Measurements from ENCODE around the gene ZNF396. TPM values are rescaled to one million over a fixed set of nuclear protein-coding genes. Genes with fewer than 3 reads are reported as not detected.

ZNF396 gene
- total and polyA plus RNA-seq, 2 donors (not counting 1 experiment from before 2014, with no cell fraction given) = 0.40 to 3.2 TPM

DNA sequence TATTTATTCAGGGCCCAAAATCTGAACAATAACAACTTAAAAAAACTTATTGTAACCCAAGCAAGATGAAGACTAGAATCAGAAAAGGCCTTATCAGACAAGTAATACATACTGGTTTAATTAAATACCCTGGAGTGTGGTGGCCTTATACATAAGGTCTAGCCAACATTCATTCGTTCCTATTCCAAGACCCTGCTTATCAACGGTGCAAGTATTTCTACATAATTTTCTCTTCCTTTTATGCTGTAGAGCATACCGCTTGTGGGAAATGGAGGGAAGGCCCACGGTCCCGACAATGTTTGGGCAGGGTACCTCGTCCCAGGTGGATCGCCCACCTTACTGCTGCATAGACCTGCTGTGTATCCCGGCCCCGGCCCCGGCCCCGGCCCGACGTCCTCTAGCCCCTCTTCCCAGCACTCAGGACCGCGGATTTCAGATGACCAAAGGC, 33.6 kb downstream of the ZNF396 start:
- Histone ChIP-seq H3K4me1 (ENCODE audit: control insufficient read depth in 2 of 2, insufficient read depth in 2 of 2, low read length in 2 of 2) (peaks cover 24 to 35% of the 10 kb centered on the region in 2 donors), H3K27me3 (replicated peaks in 1 of 4; ENCODE audit: control extremely low read depth in 1 of 4, control insufficient read depth in 3 of 4, insufficient read depth in 4 of 4, low read length in 3 of 4) (no peaks in the 10 kb centered on the region), H3K27ac (ENCODE audit: low read length in 2 of 2) (peak overlapping the region; percentile 99), H4K20me1 (ENCODE audit: control insufficient read depth, insufficient read depth, low read length, poor library complexity, severe bottlenecking) (peaks cover 45% of the 10 kb centered on the region), H3K4me2 (replicated peaks; ENCODE audit: low read depth, low read length, poor library complexity, severe bottlenecking) (peak overlapping the region; percentile 85), H3K4me3 (ENCODE audit: control extremely low read depth in 1 of 5, extremely low read depth in 1 of 5, insufficient read depth in 1 of 5, low read depth in 2 of 5, low read length in 4 of 5) (peak overlapping the region; percentile 78 to 99 (median 97)), H2AFZ (ENCODE audit: insufficient read depth, low read depth, low read length, poor library complexity, severe bottlenecking) (peak overlapping the region; percentile 68), H3K9ac (ENCODE audit: low read length) (peak overlapping the region; percentile 91), H3K79me2 (ENCODE audit: control insufficient read depth, insufficient read depth, low read length) (peaks cover 76% of the 10 kb centered on the region), H3K9me3 (ENCODE audit: control extremely low read depth in 1 of 3, control insufficient read depth in 2 of 3, insufficient read depth in 1 of 3, low read length in 2 of 3) (no peaks in the 10 kb centered on the region), H3K36me3 (replicated peaks in 1 of 2; ENCODE audit: control extremely low read depth in 1 of 2, control insufficient read depth in 1 of 2, extremely low read depth in 1 of 2, insufficient read depth in 2 of 2, low read length in 1 of 2) (peaks cover 11 to 24% of the 10 kb centered on the region in 2 experiments)
- intact Hi-C loops (cut with micrococcal nuclease) = loop anchor here (5.0 kb wide), 1 partner anchor 316 kb away; no protein-coding TSS in a partner anchor
- under 1% methylated on average over 12 of the region's 15 CpGs for WGBS (ENCODE audit: insufficient coverage)
- Mint-ChIP-seq H3K27me3 (no peaks in the 10 kb centered on the region), H3K9me3 (ENCODE audit: insufficient read depth) (no peaks in the 10 kb centered on the region), H3K27ac (peak overlapping the region; percentile 99), H3K4me1 (peaks cover 67% of the 10 kb centered on the region), H3K4me3 (peak overlapping the region; percentile 100)
- ATAC-seq (ENCODE audit: low read depth) (no peak), DNase-seq (no peak)
- no peak for TF ChIP-seq EZH2 (IDR thresholded peaks at IDR 0.05; ENCODE audit: borderline replicate concordance, insufficient read depth, low read depth, low read length, poor library complexity, severe bottlenecking)
- TF ChIP-seq, protein P1, sequence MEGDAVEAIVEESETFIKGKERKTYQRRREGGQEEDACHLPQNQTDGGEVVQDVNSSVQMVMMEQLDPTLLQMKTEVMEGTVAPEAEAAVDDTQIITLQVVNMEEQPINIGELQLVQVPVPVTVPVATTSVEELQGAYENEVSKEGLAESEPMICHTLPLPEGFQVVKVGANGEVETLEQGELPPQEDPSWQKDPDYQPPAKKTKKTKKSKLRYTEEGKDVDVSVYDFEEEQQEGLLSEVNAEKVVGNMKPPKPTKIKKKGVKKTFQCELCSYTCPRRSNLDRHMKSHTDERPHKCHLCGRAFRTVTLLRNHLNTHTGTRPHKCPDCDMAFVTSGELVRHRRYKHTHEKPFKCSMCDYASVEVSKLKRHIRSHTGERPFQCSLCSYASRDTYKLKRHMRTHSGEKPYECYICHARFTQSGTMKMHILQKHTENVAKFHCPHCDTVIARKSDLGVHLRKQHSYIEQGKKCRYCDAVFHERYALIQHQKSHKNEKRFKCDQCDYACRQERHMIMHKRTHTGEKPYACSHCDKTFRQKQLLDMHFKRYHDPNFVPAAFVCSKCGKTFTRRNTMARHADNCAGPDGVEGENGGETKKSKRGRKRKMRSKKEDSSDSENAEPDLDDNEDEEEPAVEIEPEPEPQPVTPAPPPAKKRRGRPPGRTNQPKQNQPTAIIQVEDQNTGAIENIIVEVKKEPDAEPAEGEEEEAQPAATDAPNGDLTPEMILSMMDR (IDR thresholded peaks at IDR 0.05) = no peak
- CTCF ChIA-PET = interaction anchor here (1.2 to 1.3 kb wide), 2 partner anchors 43 to 54 kb away, joined by 5 to 7 read pairs; partner anchors contain the start of gene ZSCAN30
- POLR2A ChIA-PET = interaction anchor here (0.8 to 3.0 kb wide), 6 partner anchors 31 to 313 kb away, joined by 3 to 12 read pairs (median 6); partner anchors contain the start of genes MAPRE2, ZNF397 and ZSCAN30

DNA sequence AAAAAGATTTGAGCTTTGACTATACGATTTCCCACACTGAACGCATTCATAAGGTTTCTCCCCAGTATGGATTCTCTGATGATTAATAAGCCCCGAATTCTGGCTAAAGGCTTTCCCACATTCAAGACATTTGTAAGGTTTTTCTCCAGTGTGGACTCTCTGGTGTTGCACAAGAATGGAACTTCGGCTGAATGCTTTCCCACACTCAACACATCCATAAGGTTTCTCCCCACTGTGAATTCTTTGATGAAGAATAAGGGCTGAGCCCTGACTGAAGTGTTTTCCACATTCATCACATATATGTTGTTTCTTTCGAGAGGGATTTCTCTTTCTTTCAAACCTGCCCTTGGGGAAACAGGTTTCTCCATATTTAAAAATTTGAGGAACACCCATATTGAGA, 39.9 kb downstream of the ZNF396 start:
- Histone ChIP-seq H4K20me1 (ENCODE audit: control insufficient read depth, insufficient read depth, low read length, poor library complexity, severe bottlenecking) (peaks cover 60% of the 10 kb centered on the region), H3K9ac (ENCODE audit: low read length) (no peak overlapping the region), H2AFZ (ENCODE audit: insufficient read depth, low read depth, low read length, poor library complexity, severe bottlenecking) (no peak overlapping the region), H3K79me2 (ENCODE audit: control insufficient read depth, insufficient read depth, low read length) (peaks cover 49% of the 10 kb centered on the region), H3K27me3 (replicated peaks in 1 of 4; ENCODE audit: control extremely low read depth in 1 of 4, control insufficient read depth in 3 of 4, insufficient read depth in 4 of 4, low read length in 3 of 4) (no peaks in the 10 kb centered on the region), H3K9me3 (ENCODE audit: control extremely low read depth in 1 of 3, control insufficient read depth in 2 of 3, insufficient read depth in 1 of 3, low read length in 2 of 3) (peaks cover 0 to 1% (median 0%) of the 10 kb centered on the region in 3 donors), H3K36me3 (replicated peaks in 1 of 2; ENCODE audit: control extremely low read depth in 1 of 2, control insufficient read depth in 1 of 2, extremely low read depth in 1 of 2, insufficient read depth in 2 of 2, low read length in 1 of 2) (peaks cover 34 to 81% of the 10 kb centered on the region in 2 experiments), H3K4me2 (replicated peaks; ENCODE audit: low read depth, low read length, poor library complexity, severe bottlenecking) (no peak overlapping the region), H3K4me1 (ENCODE audit: control insufficient read depth in 2 of 2, insufficient read depth in 2 of 2, low read length in 2 of 2) (peaks cover 0 to 6% of the 10 kb centered on the region in 2 donors), H3K27ac (ENCODE audit: low read length in 2 of 2) (no peak overlapping the region), H3K4me3 (ENCODE audit: control extremely low read depth in 1 of 5, extremely low read depth in 1 of 5, insufficient read depth in 1 of 5, low read depth in 2 of 5, low read length in 4 of 5) (no peak overlapping the region)
- intact Hi-C loops (cut with micrococcal nuclease) = no loop called here
- TF ChIP-seq, protein P1 (IDR thresholded peaks at IDR 0.05) = no peak
- TF ChIP-seq EZH2 (IDR thresholded peaks at IDR 0.05; ENCODE audit: borderline replicate concordance, insufficient read depth, low read depth, low read length, poor library complexity, severe bottlenecking) = no peak
- no peaks in the 10 kb centered on the region for H3K27me3 Mint-ChIP-seq
- 100% methylated on average over 2 of the region's 5 CpGs for WGBS (ENCODE audit: insufficient coverage)
- H3K27ac Mint-ChIP-seq = no peak overlapping the region
- CTCF ChIA-PET = no interaction called here
- ATAC-seq (ENCODE audit: low read depth) (no peak), DNase-seq (no peak)
- H3K4me3 Mint-ChIP-seq = no peak overlapping the region
- POLR2A ChIA-PET = no interaction called here
- no peaks in the 10 kb centered on the region for H3K9me3 Mint-ChIP-seq (ENCODE audit: insufficient read depth)
- peaks cover 35% of the 10 kb centered on the region for H3K4me1 Mint-ChIP-seq

All from B cell (primary cell).